AG04450 (cell line): ENCODE results near the gene DIDO1. TPM values are rescaled to one million over a fixed set of nuclear protein-coding genes. Genes with fewer than 3 reads are reported as not detected.

ENCODE experiments used
- CTCF ChIA-PET: fragments of 300-600, 350-600 bp; formaldehyde crosslinking; extraction: SDS; loops from one replicate; lab custom pipeline; 2022; ENCODE audit warnings: antibody characterized with exemption, inconsistent platforms; lab: Charles Lee
- POLR2A ChIA-PET: fragments of 350-600 bp; formaldehyde crosslinking; extraction: SDS; loops from one replicate; lab custom pipeline; 2021; ENCODE audit warnings: antibody characterized with exemption, inconsistent platforms; lab: Yijun Ruan, JAX
- DNase-seq: peaks from one replicate; pipeline ENCODE4 v3.0.0-alpha.2; 2011; ENCODE audit warnings: low read depth, low spot score
- H3K27ac ChIP-seq: one replicate; pipeline ENCODE4 v1.5.1; 2012; ENCODE audit warnings: low read depth, low read length, control low read depth
- H3K27me3 ChIP-seq: one replicate; pipeline ENCODE4 v1.6.0; 2012; ENCODE audit warnings: low read length; ENCODE audit not compliant: control insufficient read depth, insufficient read depth
- H3K4me3 ChIP-seq: 2 replicates; pipeline ENCODE4 v1.5.1; 2011; ENCODE audit warnings: mild to moderate bottlenecking, low read depth, low read length, control low read depth
- H3K9me3 ChIP-seq: 2 replicates; pipeline ENCODE4 v1.5.1; 2012; ENCODE audit warnings: low read length; ENCODE audit not compliant: control insufficient read depth, insufficient read depth
- polyA plus RNA-seq: library from polyadenylated mRNA; depleted of rRNA; stranded (reverse); fragments of >200 nt; gene quantifications from 2 replicates; pipeline ENCODE4 v1.2.3, GENCODE V29; 2011
- TF ChIP-seq, protein P1 (sequence below): IDR thresholded peaks from 2 replicates; pipeline ENCODE4 v1.5.1; 2011; ENCODE audit warnings: low read depth, low read length, control low read depth, inconsistent platforms

Gene DIDO1
- polyA plus RNA-seq, 1 experiment, result 22.1 TPM

DNA sequence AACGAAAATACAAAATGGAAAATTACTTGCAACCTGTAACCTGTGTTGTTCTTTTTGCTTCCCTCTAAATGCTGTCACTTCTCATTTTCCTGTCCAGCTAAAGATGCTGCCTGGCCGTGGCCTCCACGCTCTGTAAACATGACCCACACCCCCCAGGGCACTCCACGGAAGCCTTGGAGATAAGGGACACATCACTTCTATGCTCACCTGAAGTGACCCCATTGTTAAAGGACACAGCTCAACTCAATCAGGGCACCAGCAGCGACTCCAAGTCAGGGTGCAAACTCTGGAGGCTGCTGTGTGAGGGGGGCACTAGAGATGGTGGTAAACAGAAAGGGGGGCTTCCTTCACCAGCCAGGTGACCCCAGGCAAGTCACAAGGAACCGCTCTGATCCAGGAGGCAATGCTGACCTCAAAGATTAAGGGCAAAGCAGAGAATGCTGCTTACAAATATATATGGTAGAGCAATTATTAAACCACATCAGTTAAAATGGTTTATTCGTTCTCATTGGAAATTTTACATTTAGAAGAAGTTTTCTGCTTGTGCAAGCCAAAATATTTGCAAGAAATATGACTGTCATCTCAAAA lies 13.2 kb downstream of the DIDO1 start:
- H3K27me3 ChIP-seq, result no peaks in the 10 kb centered on the region
- no peak for DNase-seq
- no peak overlapping the region for H3K27ac ChIP-seq
- no peaks in the 10 kb centered on the region; the same call in 1 of the 2 replicates for H3K9me3 ChIP-seq
- TF ChIP-seq, protein P1, sequence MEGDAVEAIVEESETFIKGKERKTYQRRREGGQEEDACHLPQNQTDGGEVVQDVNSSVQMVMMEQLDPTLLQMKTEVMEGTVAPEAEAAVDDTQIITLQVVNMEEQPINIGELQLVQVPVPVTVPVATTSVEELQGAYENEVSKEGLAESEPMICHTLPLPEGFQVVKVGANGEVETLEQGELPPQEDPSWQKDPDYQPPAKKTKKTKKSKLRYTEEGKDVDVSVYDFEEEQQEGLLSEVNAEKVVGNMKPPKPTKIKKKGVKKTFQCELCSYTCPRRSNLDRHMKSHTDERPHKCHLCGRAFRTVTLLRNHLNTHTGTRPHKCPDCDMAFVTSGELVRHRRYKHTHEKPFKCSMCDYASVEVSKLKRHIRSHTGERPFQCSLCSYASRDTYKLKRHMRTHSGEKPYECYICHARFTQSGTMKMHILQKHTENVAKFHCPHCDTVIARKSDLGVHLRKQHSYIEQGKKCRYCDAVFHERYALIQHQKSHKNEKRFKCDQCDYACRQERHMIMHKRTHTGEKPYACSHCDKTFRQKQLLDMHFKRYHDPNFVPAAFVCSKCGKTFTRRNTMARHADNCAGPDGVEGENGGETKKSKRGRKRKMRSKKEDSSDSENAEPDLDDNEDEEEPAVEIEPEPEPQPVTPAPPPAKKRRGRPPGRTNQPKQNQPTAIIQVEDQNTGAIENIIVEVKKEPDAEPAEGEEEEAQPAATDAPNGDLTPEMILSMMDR, result no peak
- H3K4me3 ChIP-seq, result no peak overlapping the region
- ChIA-PET CTCF (interaction anchor here (0.9 to 2.6 kb wide), 3 partner anchors 8 to 59 kb away, joined by 4 to 14 read pairs (median 8); no protein-coding TSS in a partner anchor), POLR2A (interaction anchor here (0.8 kb wide), 1 partner anchor 14 kb away, joined by 3 read pairs; no protein-coding TSS in a partner anchor)

DNA sequence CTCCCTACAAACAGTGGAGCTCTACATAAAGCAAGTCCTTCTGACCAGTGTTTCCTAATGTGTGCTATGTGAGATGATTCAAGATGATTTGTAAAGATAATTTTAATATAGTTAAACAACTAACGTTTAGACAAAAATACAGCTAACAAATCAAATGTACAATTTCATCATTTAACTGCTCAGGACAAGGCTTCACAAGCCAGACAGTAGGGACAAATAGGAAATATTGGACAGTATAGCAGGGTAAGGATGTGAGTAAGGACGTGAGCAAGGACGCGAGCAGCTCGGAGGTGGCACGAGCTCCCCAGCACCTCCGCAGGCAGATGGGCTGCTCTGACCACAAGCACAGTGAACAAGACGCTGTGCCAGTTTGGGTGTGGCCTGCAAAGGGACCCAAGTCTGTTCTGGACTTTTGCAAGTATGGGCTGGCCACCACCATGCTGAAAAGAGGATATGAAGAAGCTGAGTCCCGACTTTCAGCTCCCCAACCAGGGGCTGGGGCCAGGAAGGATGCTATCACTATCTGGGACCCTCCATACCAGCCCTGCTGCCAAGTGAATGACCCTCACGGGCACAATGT lies 14.5 kb downstream of the DIDO1 start:
- Histone ChIP-seq H3K27ac (peak overlapping the region; percentile 12), H3K27me3 (no peaks in the 10 kb centered on the region), H3K9me3 (no peaks in the 10 kb centered on the region; the same call in 1 of the 2 replicates), H3K4me3 (no peak overlapping the region)
- TF ChIP-seq, protein P1, result no peak
- CTCF ChIA-PET, result interaction anchor here (1.3 to 2.6 kb wide), 3 partner anchors 9 to 103 kb away, joined by 3 to 14 read pairs (median 4); no protein-coding TSS in a partner anchor
- no peak for DNase-seq
- POLR2A ChIA-PET, result no interaction called here

DNA sequence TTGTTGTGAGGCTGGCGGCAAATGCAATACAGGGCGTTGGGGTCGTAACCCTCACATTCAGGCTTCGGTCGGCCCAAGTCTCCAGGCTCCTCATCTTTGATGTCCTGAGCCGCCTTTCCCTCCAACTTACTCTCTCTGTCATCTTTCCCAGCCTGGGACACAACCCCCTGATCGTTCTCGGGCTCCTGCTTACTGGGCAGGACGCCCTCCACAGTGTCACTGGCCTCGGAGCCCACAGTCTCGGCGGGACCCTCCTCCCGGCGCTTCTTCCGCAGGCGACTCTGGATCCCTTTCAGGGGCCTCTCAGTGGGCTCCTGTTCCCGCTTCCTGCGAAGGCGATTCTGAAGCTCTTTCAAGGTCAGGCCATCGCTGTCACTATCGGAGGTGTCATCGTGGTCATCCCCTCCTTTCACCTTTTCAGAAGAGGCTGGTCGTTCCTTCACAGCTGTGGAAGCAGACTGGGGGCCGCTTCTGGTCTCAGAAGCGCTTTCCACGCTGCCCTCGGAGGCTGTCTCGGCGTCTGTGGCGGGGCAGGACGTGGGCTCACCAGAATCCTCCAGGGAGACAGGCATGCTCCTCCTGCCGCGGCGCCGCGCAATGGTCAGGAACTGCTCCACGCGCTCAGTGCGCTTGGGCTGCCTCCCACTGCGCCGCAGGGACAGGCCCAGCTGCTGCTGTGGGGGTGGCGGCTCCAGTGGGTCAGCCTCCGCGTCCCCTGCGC lies 15.4 kb downstream of the DIDO1 start:
- Histone ChIP-seq H3K27ac (no peak overlapping the region), H3K9me3 (no peaks in the 10 kb centered on the region; the same call in 1 of the 2 replicates), H3K27me3 (no peaks in the 10 kb centered on the region), H3K4me3 (no peak overlapping the region)
- TF ChIP-seq, protein P1, result no peak
- POLR2A ChIA-PET, result no interaction called here
- CTCF ChIA-PET, result interaction anchor here (1.0 to 2.6 kb wide), 3 partner anchors 10 to 11 kb away, joined by 3 to 14 read pairs (median 4); no protein-coding TSS in a partner anchor
- DNase-seq, result no peak

DNA sequence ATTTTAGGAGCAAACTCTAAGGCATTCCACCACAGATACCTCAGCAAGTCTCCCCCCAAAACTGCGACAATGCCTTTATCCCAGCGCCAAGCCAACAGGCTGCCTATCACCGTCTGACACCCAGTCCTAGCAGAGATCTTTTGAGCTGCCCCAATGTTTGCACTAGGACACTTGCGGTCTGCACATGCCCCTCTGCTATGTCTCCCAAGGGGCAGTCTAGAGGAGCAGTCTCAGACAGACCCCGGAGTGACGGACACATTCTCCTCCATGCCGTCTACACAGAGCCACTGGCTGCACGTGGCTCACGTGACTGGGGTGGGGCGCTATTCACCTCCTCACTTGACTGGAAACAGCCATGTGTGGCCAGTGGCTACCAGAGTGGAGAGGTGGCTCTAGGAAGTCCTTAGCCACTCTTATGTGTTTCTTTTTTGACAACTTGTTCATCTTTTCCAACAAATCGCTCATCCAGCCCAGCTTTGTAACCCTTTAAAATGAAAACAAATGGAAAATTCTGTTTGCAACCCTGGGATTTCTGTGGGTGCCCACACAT lies 16.0 kb downstream of the DIDO1 start:
- Histone ChIP-seq H3K27ac (no peak overlapping the region), H3K9me3 (no peaks in the 10 kb centered on the region; the same call in 1 of the 2 replicates), H3K27me3 (no peaks in the 10 kb centered on the region), H3K4me3 (no peak overlapping the region)
- ChIA-PET CTCF (interaction anchor here (1.0 to 1.3 kb wide), 2 partner anchors 10 kb away, joined by 3 to 4 read pairs; no protein-coding TSS in a partner anchor), POLR2A (no interaction called here)
- TF ChIP-seq, protein P1, result no peak
- DNase-seq, result no peak
